Upper lobe of right lung (tissue), 1 donor: ENCODE data around the gene UIMC1. TPM values are rescaled to one million over a fixed set of nuclear protein-coding genes. Genes with fewer than 3 reads are reported as not detected.

Source experiments
- ATAC-seq: fragments of 200-7000 bp; cut with Tn5 transposase; one replicate; pipeline ENCODE4 v1.9.1; 2020; ENCODE audit warnings: mild to moderate bottlenecking, moderate library complexity
- DNase-seq: peaks from one replicate; pipeline ENCODE4 v3.0.0-alpha.2; 2020
- H3K27ac ChIP-seq: fragments of 200-600 bp; one replicate; pipeline ENCODE4 v1.8.0; 2022
- H3K27me3 ChIP-seq: fragments of 200-600 bp; one replicate; pipeline ENCODE4 v1.8.0; 2022; ENCODE audit warnings: mild to moderate bottlenecking
- H3K36me3 ChIP-seq: fragments of 200-600 bp; one replicate; pipeline ENCODE4 v1.8.0; 2022
- H3K4me1 ChIP-seq: fragments of 200-600 bp; one replicate; pipeline ENCODE4 v1.8.0; 2022
- H3K4me3 ChIP-seq: fragments of 200-600 bp; one replicate; pipeline ENCODE4 v1.8.0; 2022; ENCODE audit warnings: mild to moderate bottlenecking
- H3K9me3 ChIP-seq: fragments of 200-600 bp; one replicate; pipeline ENCODE4 v1.8.0; 2022
- intact Hi-C: fragments of 100-400 bp; cut with DNase I; formaldehyde crosslinking; loops from one replicate; pipeline ENCODE4 v1.11.0; 2022
- total RNA-seq: library from RNA; stranded (reverse); fragmentation: NEBNext Ultra II Directional; extraction: Animal tissue kit (Norgen Biotek cat#: 25700); gene quantifications from one replicate; pipeline ENCODE4 v1.2.1, GENCODE V29; 2021
- TF ChIP-seq, protein P1 (sequence below): fragments of 200-600 bp; IDR thresholded peaks from one replicate; pipeline ENCODE4 v1.8.0; 2022; ENCODE audit warnings: antibody characterized with exemption
- donor health status: DM: no; HTN: yes; CAD: no; lungs with severe emphysema.

The UIMC1 gene
- total RNA-seq, 1 donor from 2014 or later: 35.4 TPM

DNA sequence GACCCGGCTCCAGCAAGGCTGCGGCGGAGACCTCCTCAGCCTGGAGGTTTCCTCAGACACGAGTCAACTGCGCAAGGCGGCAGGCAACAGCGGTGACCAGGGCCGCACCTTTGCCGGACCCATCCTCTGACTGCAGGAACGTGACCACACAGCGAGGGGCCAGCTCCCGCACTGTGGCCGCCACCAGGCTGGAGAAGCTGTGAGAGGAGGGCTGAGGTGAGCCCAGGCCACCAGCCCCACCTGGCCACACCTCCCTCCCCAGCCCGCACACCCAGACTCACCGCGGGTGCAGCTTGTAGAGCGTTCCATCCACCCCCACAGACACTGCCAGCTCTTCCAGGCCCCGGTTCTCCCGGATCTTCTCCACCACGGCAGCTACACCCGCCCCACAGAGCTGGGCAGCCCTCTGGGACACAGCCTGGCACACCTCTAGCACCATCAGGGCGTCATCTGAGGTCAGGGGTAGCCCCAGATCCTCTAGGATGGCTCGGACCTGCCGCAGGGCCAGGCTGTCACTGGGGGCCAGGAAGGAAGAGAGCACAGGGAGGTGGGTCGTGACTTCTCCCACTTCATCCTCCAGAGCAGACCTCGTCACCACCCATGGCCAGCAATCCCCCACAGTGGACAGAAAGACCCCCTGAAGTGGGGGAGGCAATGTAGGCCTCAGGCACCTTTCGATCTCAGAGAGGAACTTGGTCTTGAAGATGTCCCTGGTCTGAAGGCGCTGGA lies 125.4 kb downstream of the UIMC1 start:
- H3K4me1 ChIP-seq: no peaks in the 10 kb centered on the region
- TF ChIP-seq, protein P1, sequence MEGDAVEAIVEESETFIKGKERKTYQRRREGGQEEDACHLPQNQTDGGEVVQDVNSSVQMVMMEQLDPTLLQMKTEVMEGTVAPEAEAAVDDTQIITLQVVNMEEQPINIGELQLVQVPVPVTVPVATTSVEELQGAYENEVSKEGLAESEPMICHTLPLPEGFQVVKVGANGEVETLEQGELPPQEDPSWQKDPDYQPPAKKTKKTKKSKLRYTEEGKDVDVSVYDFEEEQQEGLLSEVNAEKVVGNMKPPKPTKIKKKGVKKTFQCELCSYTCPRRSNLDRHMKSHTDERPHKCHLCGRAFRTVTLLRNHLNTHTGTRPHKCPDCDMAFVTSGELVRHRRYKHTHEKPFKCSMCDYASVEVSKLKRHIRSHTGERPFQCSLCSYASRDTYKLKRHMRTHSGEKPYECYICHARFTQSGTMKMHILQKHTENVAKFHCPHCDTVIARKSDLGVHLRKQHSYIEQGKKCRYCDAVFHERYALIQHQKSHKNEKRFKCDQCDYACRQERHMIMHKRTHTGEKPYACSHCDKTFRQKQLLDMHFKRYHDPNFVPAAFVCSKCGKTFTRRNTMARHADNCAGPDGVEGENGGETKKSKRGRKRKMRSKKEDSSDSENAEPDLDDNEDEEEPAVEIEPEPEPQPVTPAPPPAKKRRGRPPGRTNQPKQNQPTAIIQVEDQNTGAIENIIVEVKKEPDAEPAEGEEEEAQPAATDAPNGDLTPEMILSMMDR: no peak
- H3K36me3 ChIP-seq: no peaks in the 10 kb centered on the region
- no peaks in the 10 kb centered on the region for H3K9me3 ChIP-seq
- DNase-seq: peak; percentile 55
- H3K4me3 ChIP-seq: no peak overlapping the region
- intact Hi-C loops: no loop called here
- no peak overlapping the region for H3K27ac ChIP-seq
- no peak for ATAC-seq
- peaks cover 28% of the 10 kb centered on the region for H3K27me3 ChIP-seq

DNA sequence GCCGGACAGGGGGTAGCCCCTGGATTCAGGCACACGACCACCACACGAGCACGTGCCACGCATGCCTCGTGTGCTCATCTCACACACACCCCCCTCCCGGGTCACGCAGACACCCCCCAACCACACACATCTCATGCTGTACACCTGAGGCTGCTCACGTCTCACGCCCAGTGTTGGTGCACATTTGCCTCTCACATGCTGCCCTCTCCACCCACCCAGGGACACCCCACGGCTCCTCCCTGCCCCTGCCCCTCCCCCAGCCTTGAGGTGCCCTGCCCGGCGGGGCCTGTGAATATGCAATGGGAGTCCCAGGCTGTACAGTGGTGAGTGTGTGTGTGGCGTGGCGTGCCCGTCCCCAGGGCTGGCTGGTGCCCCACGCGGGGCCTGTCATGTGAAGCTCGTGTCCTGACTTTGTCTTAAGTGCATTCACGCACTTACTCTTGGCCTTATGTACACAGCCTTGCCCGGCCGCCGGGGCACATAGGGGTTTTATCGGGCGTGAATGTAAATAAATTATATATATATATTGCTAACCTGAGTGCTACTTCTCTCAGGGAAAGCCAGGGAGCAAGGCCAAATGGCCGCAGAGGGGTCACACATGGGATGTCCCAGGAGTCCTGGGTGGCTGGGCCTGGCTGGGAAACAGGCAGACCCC lies 126.1 kb downstream of the UIMC1 start:
- no peak for DNase-seq

DNA sequence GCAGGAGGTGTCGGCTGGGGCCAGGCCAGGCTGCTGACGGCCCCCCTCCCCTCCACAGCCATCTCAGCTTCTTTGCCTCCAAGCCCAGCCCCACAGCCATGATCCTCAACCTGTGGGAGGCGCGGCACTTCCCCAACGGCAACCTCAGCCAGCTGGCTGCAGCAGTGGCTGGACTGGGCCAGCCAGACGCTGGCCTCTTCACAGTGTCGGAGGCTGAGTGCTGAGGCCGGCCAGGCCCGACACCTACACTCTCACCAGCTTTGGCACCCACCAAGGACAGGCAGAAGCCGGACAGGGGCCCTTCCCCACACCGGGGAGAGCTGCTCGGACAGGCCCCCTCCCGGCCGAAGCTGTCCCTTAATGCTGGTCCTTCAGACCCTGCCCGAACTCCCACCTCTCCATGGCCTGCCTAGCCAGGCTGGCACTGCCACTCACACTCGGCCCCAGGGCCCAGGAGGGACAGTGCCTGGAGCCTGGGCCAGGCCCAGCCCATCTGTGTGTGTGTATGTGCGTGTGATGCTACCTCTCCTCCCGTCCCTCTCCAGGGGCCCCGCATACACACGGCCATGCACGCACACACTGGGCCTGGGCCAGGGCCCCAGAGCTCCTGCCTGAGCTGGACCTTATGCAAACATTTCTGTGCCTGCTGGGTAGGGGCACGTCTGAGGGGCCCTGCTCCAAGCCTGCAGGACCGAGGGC lies 126.8 kb downstream of the UIMC1 start:
- DNase-seq: no peak
- Histone ChIP-seq H3K4me1 (no peaks in the 10 kb centered on the region), H3K27ac (no peak overlapping the region), H3K27me3 (peaks cover 28% of the 10 kb centered on the region), H3K9me3 (no peaks in the 10 kb centered on the region), H3K36me3 (no peaks in the 10 kb centered on the region), H3K4me3 (no peak overlapping the region)
- no peak for ATAC-seq
- TF ChIP-seq, protein P1: no peak
- intact Hi-C loops: no loop called here

More for the DNA sequence above, 126.1 kb downstream of the UIMC1 start:
- TF ChIP-seq, protein P1: no peak
- no peak overlapping the region for H3K4me3 ChIP-seq
- no peak for ATAC-seq
- H3K9me3 ChIP-seq: no peaks in the 10 kb centered on the region
- H3K27me3 ChIP-seq: peaks cover 28% of the 10 kb centered on the region
- H3K4me1 ChIP-seq: no peaks in the 10 kb centered on the region
- H3K27ac ChIP-seq: no peak overlapping the region
- intact Hi-C loops: no loop called here
- no peaks in the 10 kb centered on the region for H3K36me3 ChIP-seq

DNA sequence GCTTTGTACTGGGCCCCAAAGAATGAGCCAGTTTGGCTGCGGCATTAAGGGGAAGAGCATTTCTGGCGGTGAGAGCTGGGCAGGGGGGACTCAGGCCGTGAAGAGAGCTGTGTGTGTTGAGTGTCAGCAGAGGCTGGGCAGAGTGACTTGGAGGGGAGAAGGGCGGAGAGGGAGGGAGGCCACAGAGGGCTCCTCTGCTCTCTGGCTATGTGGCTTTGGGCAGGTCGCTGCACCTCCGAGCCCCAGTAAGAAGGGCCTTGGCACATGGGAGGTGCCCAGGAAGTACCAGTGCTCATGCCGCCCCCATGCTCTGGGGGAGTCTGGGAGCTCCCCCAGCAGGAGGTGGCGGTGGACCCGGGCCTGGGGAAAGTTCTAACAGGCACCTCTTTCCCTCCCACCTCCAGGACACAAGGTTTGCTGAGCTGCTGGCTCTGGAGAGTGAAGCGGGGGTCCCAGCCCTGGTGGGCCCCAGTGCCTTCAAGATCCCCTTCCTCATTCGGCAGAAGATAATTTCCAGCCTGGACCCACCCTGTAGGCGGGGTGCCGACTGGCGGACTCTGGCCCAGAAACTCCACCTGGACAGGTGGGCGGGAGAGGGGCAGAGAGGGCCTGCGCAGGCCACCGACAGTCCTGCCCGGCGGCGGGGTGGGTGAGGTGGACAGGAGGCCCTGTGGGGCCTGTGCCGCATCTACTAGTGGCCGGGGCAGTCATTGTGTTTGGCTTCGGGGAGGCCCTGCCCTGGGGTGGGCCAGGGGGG lies 127.5 kb downstream of the UIMC1 start:
- DNase-seq: no peak
- intact Hi-C loops: no loop called here
- TF ChIP-seq, protein P1: no peak
- ATAC-seq: no peak
- H3K36me3 ChIP-seq: no peaks in the 10 kb centered on the region
- H3K27ac ChIP-seq: no peak overlapping the region
- peaks cover 28% of the 10 kb centered on the region for H3K27me3 ChIP-seq
- H3K4me3 ChIP-seq: no peak overlapping the region
- no peaks in the 10 kb centered on the region for H3K9me3 ChIP-seq
- no peaks in the 10 kb centered on the region for H3K4me1 ChIP-seq

DNA sequence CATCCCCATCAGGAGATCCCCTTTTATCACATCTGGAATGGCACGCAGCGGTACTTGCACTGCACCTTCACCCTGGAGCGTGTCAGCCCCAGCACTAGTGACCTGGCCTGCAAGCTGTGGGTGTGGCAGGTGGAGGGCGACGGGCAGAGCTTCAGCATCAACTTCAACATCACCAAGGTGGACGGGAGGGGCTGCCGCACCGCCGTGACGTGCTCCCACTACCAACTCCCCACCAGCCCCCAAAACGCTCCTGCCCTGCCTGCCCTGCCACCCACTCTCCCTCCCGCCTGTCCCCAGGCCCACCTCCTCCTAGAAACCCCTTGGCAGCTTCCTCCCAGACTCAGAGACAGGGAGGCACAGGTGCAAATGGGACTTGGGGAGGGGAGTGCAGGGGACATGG lies 128.1 kb downstream of the UIMC1 start:
- Histone ChIP-seq H3K9me3 (no peaks in the 10 kb centered on the region), H3K27me3 (peaks cover 28% of the 10 kb centered on the region), H3K36me3 (no peaks in the 10 kb centered on the region), H3K27ac (no peak overlapping the region), H3K4me3 (no peak overlapping the region), H3K4me1 (no peaks in the 10 kb centered on the region)
- intact Hi-C loops: no loop called here
- TF ChIP-seq, protein P1: no peak
- ATAC-seq (no peak), DNase-seq (no peak)
